22Rv1 (cell line): ENCODE data around the gene ACOX3.

ENCODE experiments used
- CTCF ChIP-seq: fragments of 450-650 bp; IDR thresholded peaks from 2 replicates; pipeline ENCODE4 v1.5.1; 2017; ENCODE audit warnings: mild to moderate bottlenecking
- ZFX ChIP-seq: fragments of 450-650 bp; IDR thresholded peaks from 2 replicates; pipeline ENCODE4 v1.6.1; 2017; ENCODE audit warnings: antibody characterized with exemption, borderline replicate concordance

- TF ChIP-seq CTCF = no peak
- TF ChIP-seq ZFX = no peak
Measured at GRCh38 chr4:8377103-8378075, 63.1 kb downstream of the ACOX3 start.
